CD4-positive, alpha-beta memory T cell (primary cell): ENCODE measurements around the gene TRMT11. TPM values are rescaled to one million over a fixed set of nuclear protein-coding genes. Genes with fewer than 3 reads are reported as not detected.
"Not testable (repeated sequence)": the region's sequence is repeated elsewhere in the genome, so short reads cannot be mapped to it uniquely, and the experiment has no call there.

Experiments used
- CTCF ChIA-PET: fragments of 350-600 bp; sonication (Branson Sonifier 250); formaldehyde crosslinking; loops from one replicate; lab custom pipeline; 2021; ENCODE audit warnings: inconsistent platforms; ENCODE audit not compliant: partially characterized antibody; lab: Charles Lee
- POLR2A ChIA-PET: fragments of 350-600 bp; sonication (Branson Sonifier 250); formaldehyde crosslinking; loops from one replicate; lab custom pipeline; 2021; ENCODE audit not compliant: partially characterized antibody; lab: Charles Lee
- DNase-seq, 5 donors: peaks; one replicate each; pipeline versions ENCODE4 v3.0.0 to v3.0.0-alpha.2; 2020 to 2022; ENCODE audit warnings: mixed read lengths in 1 of 5
- H3K27ac ChIP-seq: one replicate; pipeline ENCODE4 v1.7.0; 2013; ENCODE audit warnings: low read depth, low read length
- H3K27me3 ChIP-seq: 2 replicates; pipeline ENCODE4 v1.7.0; 2013; ENCODE audit warnings: mild to moderate bottlenecking, low read length, moderate library complexity; ENCODE audit not compliant: insufficient read depth
- H3K36me3 ChIP-seq: 2 replicates; pipeline ENCODE4 v1.7.0; 2013; ENCODE audit warnings: mild to moderate bottlenecking, low read length, moderate library complexity; ENCODE audit not compliant: insufficient read depth
- H3K4me1 ChIP-seq: 2 replicates; pipeline ENCODE4 v1.7.0; 2013; ENCODE audit warnings: mild to moderate bottlenecking, low read length, moderate library complexity; ENCODE audit not compliant: insufficient read depth
- H3K4me3 ChIP-seq, 2 donors: one replicate each; pipeline ENCODE4 v1.7.0; 2013; ENCODE audit warnings: low read length in 2 of 2, mild to moderate bottlenecking in 1 of 2
- H3K9me3 ChIP-seq, 2 donors: one replicate each; pipeline ENCODE4 v1.7.0; 2013; ENCODE audit warnings: low read length in 2 of 2, control low read depth in 1 of 2; ENCODE audit not compliant: control insufficient read depth in 1 of 2
- H3K27ac Mint-ChIP-seq, 7 donors: one replicate each; pipeline ENCODE4 v1.8.0; 2020 to 2021; ENCODE audit warnings: mixed read lengths in 7 of 7, mild to moderate bottlenecking in 6 of 7, inconsistent platforms in 3 of 7, moderate library complexity in 3 of 7
- H3K27me3 Mint-ChIP-seq, 2 donors: one replicate each; pipeline ENCODE4 v1.8.0; 2020 to 2021; ENCODE audit warnings: mixed read lengths in 2 of 2
- H3K36me3 Mint-ChIP-seq, 2 donors: one replicate each; pipeline ENCODE4 v1.8.0; 2020 to 2021; ENCODE audit warnings: mixed read lengths in 2 of 2, inconsistent platforms in 1 of 2, mild to moderate bottlenecking in 1 of 2
- H3K4me1 Mint-ChIP-seq, 4 donors: one replicate each; pipeline ENCODE4 v1.8.0; 2020 to 2021; ENCODE audit warnings: mixed read lengths in 4 of 4, mild to moderate bottlenecking in 1 of 4
- H3K4me3 Mint-ChIP-seq, 8 donors: one replicate each; pipeline ENCODE4 v1.8.0; 2020 to 2021; ENCODE audit warnings: mixed read lengths in 8 of 8, mild to moderate bottlenecking in 7 of 8, moderate library complexity in 6 of 8, inconsistent platforms in 3 of 8
- H3K9me3 Mint-ChIP-seq, 8 donors: one replicate each; pipeline ENCODE4 v1.8.0; 2020 to 2021; ENCODE audit warnings: mixed read lengths in 8 of 8, mild to moderate bottlenecking in 5 of 8, inconsistent platforms in 3 of 8, moderate library complexity in 1 of 8
- intact Hi-C: fragments of 100-400 bp; cut with micrococcal nuclease; formaldehyde crosslinking; loops from one replicate; pipeline ENCODE4 v1.15.1; 2023
- polyA plus RNA-seq, 2 donors: library from polyadenylated mRNA; unstranded; fragments of 300-500 nt; fragmentation: Illumina TruSeq; gene quantifications; one replicate each; pipeline ENCODE4 v1.2.3, GENCODE V29; 2021
- total RNA-seq, 2 experiments: library from RNA; stranded (reverse); gene quantifications; one replicate each; pipeline ENCODE4 v1.2.3, GENCODE V29; 2021

TRMT11 gene
- total and polyA plus RNA-seq, 4 experiments from 2014 or later = 7.8 to 30.8 (median 20.7) TPM

GRCh38 chr6:125962900-125963497, 23.3 kb upstream of the TRMT11 start:
- H3K9me3 Mint-ChIP-seq = no peaks in the 10 kb centered on the region
- H3K4me1 Mint-ChIP-seq = peaks cover 13 to 32% (median 25%) of the 10 kb centered on the region in 4 donors
- no peaks in the 10 kb centered on the region for H3K27me3 Mint-ChIP-seq
- intact Hi-C loops = no loop called here
- Histone ChIP-seq H3K27me3 (no peaks in the 10 kb centered on the region), H3K4me1 (peaks cover 34% of the 10 kb centered on the region), H3K9me3 (no peaks in the 10 kb centered on the region), H3K36me3 (peaks cover 1% of the 10 kb centered on the region), H3K4me3 (no peak overlapping the region), H3K27ac (no peak overlapping the region)
- peaks cover 9 to 20% of the 10 kb centered on the region in 2 donors for H3K36me3 Mint-ChIP-seq
- POLR2A ChIA-PET = interaction anchor here (1.9 to 2.6 kb wide), 3 partner anchors 172 to 182 kb away, joined by 5 to 8 read pairs (median 6); partner anchors contain the start of gene NCOA7
- no peak overlapping the region for H3K4me3 Mint-ChIP-seq
- H3K27ac Mint-ChIP-seq = peak overlapping the region in 4 of 7 donors; percentile 2 to 78 (median 50)
- CTCF ChIA-PET = interaction anchor here (1.0 to 1.5 kb wide), 4 partner anchors 8 to 172 kb away, joined by 3 to 4 read pairs (median 4); partner anchors contain the start of genes NCOA7 and TRMT11
- no peak for DNase-seq

- H3K4me3 Mint-ChIP-seq = no peak overlapping the region
- Histone ChIP-seq H3K9me3 (no peaks in the 10 kb centered on the region), H3K27me3 (no peaks in the 10 kb centered on the region), H3K36me3 (peaks cover 4% of the 10 kb centered on the region), H3K27ac (no peak overlapping the region), H3K4me1 (peaks cover 26% of the 10 kb centered on the region), H3K4me3 (no peak overlapping the region)
- CTCF ChIA-PET = interaction anchor here (0.8 to 1.5 kb wide), 3 partner anchors 8 to 11 kb away, joined by 3 to 4 read pairs (median 3); no protein-coding TSS in a partner anchor
- H3K9me3 Mint-ChIP-seq = no peaks in the 10 kb centered on the region
- peaks cover 17 to 37% (median 27%) of the 10 kb centered on the region in 4 donors for H3K4me1 Mint-ChIP-seq
- H3K36me3 Mint-ChIP-seq = peaks cover 14 to 28% of the 10 kb centered on the region in 2 donors
- H3K27me3 Mint-ChIP-seq = no peaks in the 10 kb centered on the region
- POLR2A ChIA-PET = interaction anchor here (2.0 to 2.2 kb wide), 2 partner anchors 172 to 182 kb away, joined by 5 to 7 read pairs; partner anchors contain the start of gene NCOA7
- DNase-seq = no peak
- peak overlapping the region in 3 of 7 donors; percentile 14 to 65 (median 63) for H3K27ac Mint-ChIP-seq
- intact Hi-C loops = no loop called here
These were observed 22.5 kb upstream of the TRMT11 start for GRCh38 chr6:125963817-125964216.

- Histone ChIP-seq H3K9me3 (no peaks in the 10 kb centered on the region), H3K4me1 (peaks cover 5% of the 10 kb centered on the region), H3K36me3 (peaks cover 4% of the 10 kb centered on the region), H3K27ac (no peak overlapping the region), H3K27me3 (no peaks in the 10 kb centered on the region), H3K4me3 (no peak overlapping the region)
- Mint-ChIP-seq H3K9me3 (no peaks in the 10 kb centered on the region), H3K27me3 (no peaks in the 10 kb centered on the region), H3K4me3 (no peak overlapping the region), H3K36me3 (peaks cover 16 to 33% of the 10 kb centered on the region in 2 donors), H3K27ac (peak overlapping the region in 4 of 7 donors; percentile 14 to 61 (median 37)), H3K4me1 (peaks cover 18 to 36% (median 31%) of the 10 kb centered on the region in 4 donors)
- no peak for DNase-seq
- ChIA-PET POLR2A (no interaction called here), CTCF (no interaction called here)
- intact Hi-C loops = no loop called here
These were observed 19.8 kb upstream of the TRMT11 start for GRCh38 chr6:125966569-125966968.

- H3K27me3 Mint-ChIP-seq = no peaks in the 10 kb centered on the region
- Histone ChIP-seq H3K27ac (no peak overlapping the region), H3K36me3 (peaks cover 4% of the 10 kb centered on the region), H3K27me3 (no peaks in the 10 kb centered on the region), H3K9me3 (no peaks in the 10 kb centered on the region), H3K4me3 (no peak overlapping the region), H3K4me1 (no peaks in the 10 kb centered on the region)
- no peaks in the 10 kb centered on the region for H3K9me3 Mint-ChIP-seq
- peaks cover 7 to 26% (median 21%) of the 10 kb centered on the region in 4 donors for H3K4me1 Mint-ChIP-seq
- H3K4me3 Mint-ChIP-seq = no peak overlapping the region
- intact Hi-C loops = no loop called here
- peaks cover 18 to 41% of the 10 kb centered on the region in 2 donors for H3K36me3 Mint-ChIP-seq
- no peak for DNase-seq
- peak overlapping the region in 1 of 7 donors; percentile 70 for H3K27ac Mint-ChIP-seq
- ChIA-PET POLR2A (no interaction called here), CTCF (interaction anchor here (1.6 kb wide), 1 partner anchor 12 kb away, joined by 17 read pairs; the partner anchor contains the start of gene HINT3)
These were observed 17.8 kb upstream of the TRMT11 start for GRCh38 chr6:125968493-125968892.

GRCh38 chr6:125970760-125971159, 15.6 kb upstream of the TRMT11 start:
- CTCF ChIA-PET = interaction anchor here (0.7 to 2.6 kb wide), 9 partner anchors 10 to 660 kb away, joined by 3 to 24 read pairs (median 5); partner anchors contain the start of gene HINT3
- Mint-ChIP-seq H3K36me3 (peaks cover 18 to 56% of the 10 kb centered on the region in 2 donors), H3K4me3 (no peak overlapping the region), H3K4me1 (peaks cover 7 to 22% (median 18%) of the 10 kb centered on the region in 4 donors), H3K27ac (peak overlapping the region in 6 of 7 donors; percentile 50 to 82 (median 66)), H3K27me3 (no peaks in the 10 kb centered on the region), H3K9me3 (no peaks in the 10 kb centered on the region)
- no peak overlapping the region for H3K4me3 ChIP-seq
- DNase-seq = no peak
- H3K27ac ChIP-seq = no peak overlapping the region
- intact Hi-C loops = loop anchor here (10.0 kb wide), 1 partner anchor 776 kb away; no protein-coding TSS in a partner anchor
- H3K27me3 ChIP-seq = no peaks in the 10 kb centered on the region
- no peaks in the 10 kb centered on the region for H3K9me3 ChIP-seq
- POLR2A ChIA-PET = interaction anchor here (0.6 to 1.3 kb wide), 3 partner anchors 14 to 180 kb away, joined by 3 to 4 read pairs (median 4); partner anchors contain the start of genes HINT3 and NCOA7
- peaks cover 8% of the 10 kb centered on the region for H3K36me3 ChIP-seq
- H3K4me1 ChIP-seq = no peaks in the 10 kb centered on the region

GRCh38 chr6:125972478-125972877, 13.9 kb upstream of the TRMT11 start:
- CTCF ChIA-PET = interaction anchor here (1.9 to 3.0 kb wide), 2 partner anchors 14 to 84 kb away, joined by 5 to 44 read pairs; partner anchors contain the start of gene HINT3
- not testable (repeated sequence) for H3K4me1 ChIP-seq, H3K27ac Mint-ChIP-seq, H3K9me3 Mint-ChIP-seq, H3K27ac ChIP-seq, H3K27me3 ChIP-seq, H3K9me3 ChIP-seq, H3K4me3 Mint-ChIP-seq, H3K4me3 ChIP-seq, DNase-seq, H3K36me3 ChIP-seq, H3K27me3 Mint-ChIP-seq
- H3K36me3 Mint-ChIP-seq = peaks cover 18 to 54% of the 10 kb centered on the region in 2 donors
- POLR2A ChIA-PET = interaction anchor here (1.8 kb wide), 1 partner anchor 191 kb away, joined by 5 read pairs; no protein-coding TSS in a partner anchor
- intact Hi-C loops = loop anchor here (10.0 kb wide), 1 partner anchor 778 kb away; no protein-coding TSS in a partner anchor
- peaks cover 0 to 19% (median 18%) of the 10 kb centered on the region in 4 donors for H3K4me1 Mint-ChIP-seq
